PFSK-1 (cell line): ENCODE results near the gene KCNMA1.

ENCODE experiments used
- FOXP2 ChIP-seq: optimal IDR thresholded peaks from 2 replicates; pipeline ENCODE3; 2011; ENCODE audit warnings: borderline replicate concordance, control low read depth, inconsistent platforms; ENCODE audit not compliant: insufficient read depth; ENCODE audit errors: extremely low read length, extremely low read depth
- POLR2AphosphoS5 ChIP-seq: IDR thresholded peaks from 2 replicates; pipeline ENCODE4 v1.6.1; 2012; ENCODE audit warnings: low read depth, mild to moderate bottlenecking, control low read depth, low read length, moderate library complexity
- SIN3A ChIP-seq: IDR thresholded peaks from 2 replicates; pipeline ENCODE4 v1.6.1; 2012; ENCODE audit warnings: mild to moderate bottlenecking, low read length, moderate library complexity, borderline replicate concordance; ENCODE audit not compliant: insufficient read depth
- TAF1 ChIP-seq: IDR thresholded peaks from 2 replicates; pipeline ENCODE4 v1.6.1; 2012; ENCODE audit warnings: low read length, control low read depth, borderline replicate concordance; ENCODE audit not compliant: insufficient read depth
- TF ChIP-seq, protein P1 (sequence below), 2 experiments: IDR thresholded peaks; 2 replicates each; pipeline versions ENCODE4 v1.6.1 to v1.8.0; 2011 to 2012; ENCODE audit warnings: low read depth in 2 of 2, low read length in 2 of 2, control low read depth in 1 of 2, inconsistent platforms in 1 of 2, mild to moderate bottlenecking in 1 of 2, moderate library complexity in 1 of 2; ENCODE audit not compliant: insufficient read depth in 1 of 2

KCNMA1 gene

DNA sequence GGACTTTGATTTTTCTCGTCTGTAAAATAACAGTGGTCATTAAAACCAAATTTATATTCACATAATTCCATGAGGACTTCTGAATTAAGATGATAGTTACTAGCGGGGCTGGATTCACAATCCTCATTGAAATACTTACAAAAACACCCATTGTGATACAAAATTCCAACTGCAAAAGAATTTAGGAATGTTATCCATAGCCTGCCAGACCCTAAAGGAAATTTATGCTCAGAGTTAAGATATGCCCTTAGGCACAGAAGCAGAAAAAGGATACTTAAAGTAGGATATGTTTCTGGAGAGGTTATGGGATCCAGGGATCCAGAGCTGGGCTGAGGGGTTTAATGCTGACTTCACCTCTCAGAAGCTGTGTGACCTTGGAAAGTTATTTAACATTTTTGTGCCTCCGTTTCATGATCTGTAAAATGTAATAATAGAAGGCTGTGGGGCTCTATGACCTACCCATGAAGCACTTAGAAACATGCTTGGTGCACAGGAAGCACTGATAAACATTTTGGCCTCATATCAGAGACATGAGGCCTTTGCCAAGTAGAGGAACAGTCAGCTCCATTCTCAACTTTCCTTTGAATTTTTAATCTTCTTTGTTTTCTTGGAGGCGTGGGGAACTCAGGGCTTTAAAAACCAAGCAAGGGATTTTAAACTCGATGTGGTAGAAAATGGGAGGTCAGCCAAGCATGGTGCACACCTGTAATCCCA lies 744.7 kb downstream of the KCNMA1 start:
- no peak for TF ChIP-seq POLR2AphosphoS5
- TF ChIP-seq TAF1: no peak
- no peak for TF ChIP-seq SIN3A
- TF ChIP-seq, protein P1, sequence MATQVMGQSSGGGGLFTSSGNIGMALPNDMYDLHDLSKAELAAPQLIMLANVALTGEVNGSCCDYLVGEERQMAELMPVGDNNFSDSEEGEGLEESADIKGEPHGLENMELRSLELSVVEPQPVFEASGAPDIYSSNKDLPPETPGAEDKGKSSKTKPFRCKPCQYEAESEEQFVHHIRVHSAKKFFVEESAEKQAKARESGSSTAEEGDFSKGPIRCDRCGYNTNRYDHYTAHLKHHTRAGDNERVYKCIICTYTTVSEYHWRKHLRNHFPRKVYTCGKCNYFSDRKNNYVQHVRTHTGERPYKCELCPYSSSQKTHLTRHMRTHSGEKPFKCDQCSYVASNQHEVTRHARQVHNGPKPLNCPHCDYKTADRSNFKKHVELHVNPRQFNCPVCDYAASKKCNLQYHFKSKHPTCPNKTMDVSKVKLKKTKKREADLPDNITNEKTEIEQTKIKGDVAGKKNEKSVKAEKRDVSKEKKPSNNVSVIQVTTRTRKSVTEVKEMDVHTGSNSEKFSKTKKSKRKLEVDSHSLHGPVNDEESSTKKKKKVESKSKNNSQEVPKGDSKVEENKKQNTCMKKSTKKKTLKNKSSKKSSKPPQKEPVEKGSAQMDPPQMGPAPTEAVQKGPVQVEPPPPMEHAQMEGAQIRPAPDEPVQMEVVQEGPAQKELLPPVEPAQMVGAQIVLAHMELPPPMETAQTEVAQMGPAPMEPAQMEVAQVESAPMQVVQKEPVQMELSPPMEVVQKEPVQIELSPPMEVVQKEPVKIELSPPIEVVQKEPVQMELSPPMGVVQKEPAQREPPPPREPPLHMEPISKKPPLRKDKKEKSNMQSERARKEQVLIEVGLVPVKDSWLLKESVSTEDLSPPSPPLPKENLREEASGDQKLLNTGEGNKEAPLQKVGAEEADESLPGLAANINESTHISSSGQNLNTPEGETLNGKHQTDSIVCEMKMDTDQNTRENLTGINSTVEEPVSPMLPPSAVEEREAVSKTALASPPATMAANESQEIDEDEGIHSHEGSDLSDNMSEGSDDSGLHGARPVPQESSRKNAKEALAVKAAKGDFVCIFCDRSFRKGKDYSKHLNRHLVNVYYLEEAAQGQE (IDR thresholded peaks at IDR 0.05; ENCODE audit: insufficient read depth in 1 of 2, low read depth in 2 of 2, low read length in 2 of 2): no peak
- no peak for TF ChIP-seq FOXP2

DNA sequence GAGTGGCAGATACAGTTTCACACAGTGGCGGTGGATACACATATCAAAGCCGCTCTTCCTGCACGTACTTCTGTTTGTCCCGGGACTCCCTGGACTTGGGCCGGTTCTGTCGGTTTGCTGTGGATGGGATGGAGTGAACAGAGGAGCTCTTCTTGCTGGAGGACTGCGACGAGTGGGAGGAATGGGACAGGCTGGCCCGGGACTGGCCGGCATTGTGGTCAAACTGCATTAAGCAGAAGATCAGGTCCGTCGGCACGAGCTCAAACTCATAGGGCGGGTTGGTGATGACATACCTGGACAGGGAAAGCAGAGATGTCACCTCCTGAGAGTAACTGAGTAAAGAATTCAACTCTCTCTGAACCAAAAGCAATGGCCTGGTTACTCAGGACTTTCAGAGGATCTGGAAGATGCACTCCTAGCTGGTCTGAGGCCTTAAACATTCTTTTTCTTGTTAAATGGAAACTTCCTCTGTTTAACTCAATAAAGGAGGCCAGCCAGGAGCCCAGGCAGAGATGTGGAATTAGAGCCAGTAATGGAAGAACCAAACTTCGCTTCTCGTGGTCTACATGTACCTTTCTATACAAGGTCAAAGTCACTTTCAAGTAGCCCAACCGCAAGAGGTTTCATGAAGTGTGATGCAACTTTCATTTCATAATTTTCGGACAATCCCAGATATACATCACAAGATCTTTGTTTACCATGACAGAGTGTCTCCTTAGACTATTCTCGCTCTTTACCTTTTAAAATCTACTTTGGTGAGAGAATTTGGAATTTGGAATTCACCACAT lies 750.2 kb downstream of the KCNMA1 start:
- no peak for TF ChIP-seq SIN3A
- TF ChIP-seq, protein P1 (IDR thresholded peaks at IDR 0.05; ENCODE audit: insufficient read depth in 1 of 2, low read depth in 2 of 2, low read length in 2 of 2): no peak
- TF ChIP-seq FOXP2: no peak

GRCh38 chr10:76885816-76886215 lies 751.8 kb downstream of the KCNMA1 start:
- TF ChIP-seq, protein P1 (IDR thresholded peaks at IDR 0.05; ENCODE audit: insufficient read depth in 1 of 2, low read depth in 2 of 2, low read length in 2 of 2): no peak
- TF ChIP-seq POLR2AphosphoS5 (no peak), TAF1 (no peak), SIN3A (no peak), FOXP2 (no peak)

- TF ChIP-seq POLR2AphosphoS5 (no peak), SIN3A (no peak), TAF1 (no peak)
- TF ChIP-seq, protein P1 (IDR thresholded peaks at IDR 0.05; ENCODE audit: insufficient read depth in 1 of 2, low read depth in 2 of 2, low read length in 2 of 2): no peak
These were observed 752.8 kb downstream of the KCNMA1 start for GRCh38 chr10:76884673-76885275.
